ENCODE measurements around the gene SMIM22. TPM values are rescaled to one million over a fixed set of nuclear protein-coding genes. Genes with fewer than 3 reads are reported as not detected.

The SMIM22 gene
- total and polyA plus RNA-seq, 4 donors, result 1.4 to 2.4 TPM; not detected in 2

DNA sequence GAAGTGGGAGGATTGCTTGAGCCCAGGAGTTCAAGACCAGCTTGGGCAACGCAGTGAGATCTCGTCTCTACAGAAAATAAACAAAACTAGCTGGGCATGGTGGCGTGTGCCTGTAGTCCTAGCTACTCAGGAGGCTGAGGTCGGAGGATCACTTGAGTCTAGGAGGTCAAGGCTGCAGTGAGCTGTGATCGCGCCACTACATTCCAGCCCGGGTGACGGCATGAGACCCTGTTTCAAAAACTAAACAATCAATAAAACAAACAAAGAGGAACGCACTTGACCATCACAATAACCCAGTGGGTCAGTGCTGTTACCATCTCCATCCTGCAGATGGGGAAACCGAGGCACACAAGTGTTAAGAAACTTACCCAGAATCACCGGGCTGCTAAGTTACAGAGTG lies 41.9 kb upstream of the SMIM22 start:
- no peaks in the 10 kb centered on the region for H3K4me1 ChIP-seq (ENCODE audit: control insufficient read depth, insufficient read depth, low read length)
- H3K36me3 ChIP-seq (ENCODE audit: control insufficient read depth, insufficient read depth, low read length), result peaks cover 95% of the 10 kb centered on the region
- 96% methylated on average over 9 of the region's 11 CpGs for WGBS (ENCODE audit: insufficient coverage)
- H3K9me3 ChIP-seq (ENCODE audit: control insufficient read depth, insufficient read depth, low read length), result no peaks in the 10 kb centered on the region
- no peak for DNase-seq (ENCODE audit: low read depth in 4 of 6, low spot score in 6 of 6)
- H3K4me3 ChIP-seq (ENCODE audit: low read depth, low read length), result no peak overlapping the region
- no peak overlapping the region for H3K27ac ChIP-seq (ENCODE audit: low read depth, low read length)
- H3K27me3 ChIP-seq (ENCODE audit: control insufficient read depth, insufficient read depth, low read length), result no peaks in the 10 kb centered on the region

DNA sequence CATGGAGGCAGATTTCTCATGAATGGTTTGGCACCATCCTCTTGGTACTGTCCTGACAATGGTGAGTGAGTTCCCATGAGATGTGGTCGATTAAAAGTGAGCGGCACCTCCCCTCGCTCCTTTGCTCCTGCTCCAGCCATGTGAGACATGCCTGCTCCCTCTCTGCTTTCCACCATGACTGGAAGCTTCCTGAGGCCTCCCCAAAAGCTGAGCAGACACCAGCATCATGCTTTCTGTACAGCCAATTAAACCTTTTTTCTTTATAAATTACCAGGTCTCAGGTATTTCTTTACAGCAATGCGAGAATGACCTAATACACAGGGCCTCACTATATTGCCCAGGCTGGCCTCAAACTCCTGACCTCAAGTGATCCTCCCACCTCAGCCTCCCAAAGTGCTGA lies 40.3 kb upstream of the SMIM22 start:
- Histone ChIP-seq H3K27me3 (ENCODE audit: control insufficient read depth, insufficient read depth, low read length) (no peaks in the 10 kb centered on the region), H3K4me1 (ENCODE audit: control insufficient read depth, insufficient read depth, low read length) (no peaks in the 10 kb centered on the region), H3K27ac (ENCODE audit: low read depth, low read length) (no peak overlapping the region), H3K36me3 (ENCODE audit: control insufficient read depth, insufficient read depth, low read length) (peaks cover 95% of the 10 kb centered on the region), H3K9me3 (ENCODE audit: control insufficient read depth, insufficient read depth, low read length) (no peaks in the 10 kb centered on the region), H3K4me3 (ENCODE audit: low read depth, low read length) (no peak overlapping the region)
- 100% methylated on average over 4 of the region's 4 CpGs for WGBS (ENCODE audit: insufficient coverage)
- DNase-seq (ENCODE audit: low read depth in 4 of 6, low spot score in 6 of 6), result no peak

DNA sequence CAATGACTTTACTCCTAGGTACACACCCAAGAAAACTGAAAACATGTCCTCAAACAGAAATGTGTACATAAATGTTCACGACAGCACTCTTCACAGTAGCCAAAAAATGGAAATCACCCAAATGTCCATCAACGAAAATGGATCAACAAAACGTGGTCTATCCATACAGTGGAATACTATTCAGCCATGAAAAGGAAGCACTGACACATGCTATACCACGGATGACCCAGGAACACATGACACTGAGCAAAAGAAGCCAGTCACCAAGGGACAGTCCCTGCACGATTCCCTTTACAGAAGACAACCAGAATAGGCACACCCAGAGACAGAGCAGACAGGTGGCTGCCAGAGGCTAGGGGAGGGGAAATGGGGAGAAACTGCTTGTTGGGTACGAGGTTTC lies 39.5 kb upstream of the SMIM22 start:
- Histone ChIP-seq H3K36me3 (ENCODE audit: control insufficient read depth, insufficient read depth, low read length) (peaks cover 95% of the 10 kb centered on the region), H3K9me3 (ENCODE audit: control insufficient read depth, insufficient read depth, low read length) (no peaks in the 10 kb centered on the region), H3K4me3 (ENCODE audit: low read depth, low read length) (no peak overlapping the region), H3K27ac (ENCODE audit: low read depth, low read length) (no peak overlapping the region), H3K27me3 (ENCODE audit: control insufficient read depth, insufficient read depth, low read length) (no peaks in the 10 kb centered on the region), H3K4me1 (ENCODE audit: control insufficient read depth, insufficient read depth, low read length) (no peaks in the 10 kb centered on the region)
- 93% methylated on average over 5 of the region's 6 CpGs for WGBS (ENCODE audit: insufficient coverage)
- DNase-seq (ENCODE audit: low read depth in 4 of 6, low spot score in 6 of 6), result no peak

DNA sequence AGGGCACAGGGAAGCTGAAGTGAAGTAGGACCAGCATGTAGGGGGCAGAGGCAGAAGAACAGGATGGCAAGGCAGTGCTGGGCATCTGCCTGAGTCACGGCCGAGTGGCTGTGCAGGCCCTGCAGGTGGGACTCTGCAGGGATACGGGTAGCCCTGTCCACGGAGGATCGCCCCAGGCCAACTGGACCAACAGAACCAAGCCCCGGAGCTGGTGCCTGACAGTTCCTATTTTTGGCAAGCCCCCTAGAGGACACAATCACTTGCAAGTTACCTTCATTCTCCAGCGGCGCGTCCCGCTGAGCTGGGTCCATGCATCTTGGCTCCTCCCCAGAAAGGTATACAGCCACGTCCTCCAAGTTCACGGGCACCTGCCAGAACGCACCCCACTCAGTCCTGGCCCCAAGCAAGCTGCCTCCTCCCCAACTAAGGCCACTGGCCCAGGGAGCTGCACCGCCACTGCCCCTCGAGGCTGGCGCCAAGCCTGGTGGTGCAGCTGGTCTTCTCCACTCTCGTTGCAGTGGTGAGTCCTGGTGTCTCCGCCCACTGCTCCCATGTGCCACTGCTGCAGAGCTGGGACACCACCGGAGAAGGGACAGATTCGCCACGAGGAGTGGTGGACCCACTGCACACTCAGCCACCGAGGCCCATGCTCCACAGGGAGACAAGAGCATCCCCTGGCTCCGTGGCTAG lies 34.8 kb upstream of the SMIM22 start:
- peaks cover 93% of the 10 kb centered on the region for H3K36me3 ChIP-seq (ENCODE audit: control insufficient read depth, insufficient read depth, low read length)
- DNase-seq (ENCODE audit: low read depth in 4 of 6, low spot score in 6 of 6), result no peak
- no peaks in the 10 kb centered on the region for H3K9me3 ChIP-seq (ENCODE audit: control insufficient read depth, insufficient read depth, low read length)
- no peak overlapping the region for H3K27ac ChIP-seq (ENCODE audit: low read depth, low read length)
- WGBS (ENCODE audit: insufficient coverage), result 93% methylated on average over 23 of the region's 23 CpGs
- H3K4me3 ChIP-seq (ENCODE audit: low read depth, low read length), result no peak overlapping the region
- H3K4me1 ChIP-seq (ENCODE audit: control insufficient read depth, insufficient read depth, low read length), result peaks cover 4% of the 10 kb centered on the region
- no peaks in the 10 kb centered on the region for H3K27me3 ChIP-seq (ENCODE audit: control insufficient read depth, insufficient read depth, low read length)

DNA sequence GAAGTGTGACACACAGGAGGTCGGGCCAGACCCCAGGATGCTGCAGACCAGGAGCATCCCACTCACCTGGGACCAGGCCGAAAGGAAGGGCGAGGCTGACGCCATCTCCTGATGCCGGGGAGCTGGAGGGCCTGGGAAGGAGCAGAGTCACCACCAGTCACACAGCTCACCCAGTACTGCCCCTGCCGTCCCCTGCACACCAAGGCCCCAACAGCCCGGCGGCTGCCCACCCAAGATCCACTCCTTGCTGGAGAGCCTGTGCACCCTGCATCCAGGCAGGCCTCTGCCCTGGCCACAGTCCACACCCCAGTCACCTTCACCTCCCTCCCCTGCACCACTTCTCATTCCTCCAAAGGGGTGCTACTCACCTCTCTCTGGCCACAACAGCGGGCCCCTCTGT lies 33.0 kb upstream of the SMIM22 start:
- no peaks in the 10 kb centered on the region for H3K9me3 ChIP-seq (ENCODE audit: control insufficient read depth, insufficient read depth, low read length)
- H3K4me1 ChIP-seq (ENCODE audit: control insufficient read depth, insufficient read depth, low read length), result peaks cover 16% of the 10 kb centered on the region
- no peak for DNase-seq (ENCODE audit: low read depth in 4 of 6, low spot score in 6 of 6)
- no peak overlapping the region for H3K4me3 ChIP-seq (ENCODE audit: low read depth, low read length)
- no peaks in the 10 kb centered on the region for H3K27me3 ChIP-seq (ENCODE audit: control insufficient read depth, insufficient read depth, low read length)
- peaks cover 84% of the 10 kb centered on the region for H3K36me3 ChIP-seq (ENCODE audit: control insufficient read depth, insufficient read depth, low read length)
- H3K27ac ChIP-seq (ENCODE audit: low read depth, low read length), result no peak overlapping the region
- WGBS (ENCODE audit: insufficient coverage), result 97% methylated on average over 8 of the region's 9 CpGs

DNA sequence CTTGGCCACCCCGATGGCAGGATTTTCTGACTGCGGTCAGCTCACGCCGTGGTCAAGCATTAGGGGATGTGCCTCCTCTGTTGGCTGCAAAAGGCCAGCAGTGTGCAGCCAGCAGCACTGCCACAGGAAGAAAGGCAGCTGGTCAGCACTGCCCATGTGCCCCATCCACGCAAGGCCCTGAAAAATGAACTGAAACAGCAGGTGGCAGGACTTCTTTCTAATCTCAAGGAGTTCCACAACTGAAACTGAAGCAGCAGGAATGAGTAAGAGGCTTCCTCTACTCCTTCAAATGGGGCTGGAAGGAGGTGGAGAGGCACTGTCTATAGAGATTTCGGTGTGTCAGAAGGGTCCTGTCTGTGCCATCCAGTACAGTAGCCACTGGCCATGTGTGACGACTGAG lies 31.4 kb upstream of the SMIM22 start:
- Histone ChIP-seq H3K4me3 (ENCODE audit: low read depth, low read length) (no peak overlapping the region), H3K4me1 (ENCODE audit: control insufficient read depth, insufficient read depth, low read length) (peaks cover 30% of the 10 kb centered on the region), H3K27ac (ENCODE audit: low read depth, low read length) (no peak overlapping the region), H3K9me3 (ENCODE audit: control insufficient read depth, insufficient read depth, low read length) (no peaks in the 10 kb centered on the region), H3K27me3 (ENCODE audit: control insufficient read depth, insufficient read depth, low read length) (no peaks in the 10 kb centered on the region), H3K36me3 (ENCODE audit: control insufficient read depth, insufficient read depth, low read length) (peaks cover 68% of the 10 kb centered on the region)
- DNase-seq (ENCODE audit: low read depth in 4 of 6, low spot score in 6 of 6), result no peak
- WGBS (ENCODE audit: insufficient coverage), result 86% methylated on average over 7 of the region's 7 CpGs

DNA sequence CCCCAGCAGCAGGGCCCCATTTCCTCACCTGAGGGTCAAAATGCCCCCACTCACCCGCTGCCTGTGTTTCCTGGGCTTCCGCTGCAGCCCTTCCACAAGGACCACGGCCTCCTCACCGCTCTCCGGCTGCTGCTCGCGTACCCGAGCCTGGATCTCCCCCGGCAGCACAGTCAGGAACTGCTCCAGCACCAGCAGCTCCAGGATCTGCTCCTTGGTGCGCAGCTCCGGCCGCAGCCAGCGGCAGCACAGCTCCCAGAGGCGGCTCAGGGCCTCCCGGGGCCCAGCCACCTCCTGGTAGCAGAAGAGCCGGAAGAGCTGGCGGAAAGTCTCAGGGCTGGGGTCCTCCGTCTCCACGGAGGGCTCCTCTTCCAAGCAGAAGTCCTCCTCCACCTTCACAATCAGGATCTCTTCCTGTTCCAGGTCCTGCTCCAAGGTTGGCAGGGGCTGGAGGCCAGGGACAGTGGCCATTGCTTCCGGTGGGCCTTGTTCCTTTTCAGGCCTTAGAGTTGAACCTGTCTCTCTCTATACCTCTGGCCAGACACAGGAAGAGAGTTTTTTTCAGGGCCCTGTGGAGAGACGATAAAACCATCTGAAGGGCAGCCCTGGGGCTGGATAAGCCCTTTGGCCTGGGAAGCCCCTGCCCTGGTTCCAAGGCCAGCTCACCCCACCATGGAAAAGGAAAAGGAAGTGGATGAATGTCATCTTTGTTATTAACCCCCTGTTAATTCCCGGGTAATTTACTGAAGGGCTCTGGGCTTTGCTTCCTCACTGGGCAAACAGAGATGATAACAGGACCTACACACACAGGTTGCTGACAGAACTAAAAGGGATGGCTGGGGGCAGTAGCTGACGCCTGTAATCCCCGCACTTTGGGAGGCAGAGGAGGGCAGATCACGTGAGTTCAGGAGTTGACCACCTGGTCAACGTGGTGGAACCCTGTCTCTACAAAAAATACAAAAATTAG lies 29.4 kb upstream of the SMIM22 start:
- Histone ChIP-seq H3K4me1 (ENCODE audit: control insufficient read depth, insufficient read depth, low read length) (peaks cover 36% of the 10 kb centered on the region), H3K9me3 (ENCODE audit: control insufficient read depth, insufficient read depth, low read length) (no peaks in the 10 kb centered on the region), H3K27me3 (ENCODE audit: control insufficient read depth, insufficient read depth, low read length) (no peaks in the 10 kb centered on the region), H3K4me3 (ENCODE audit: low read depth, low read length) (peak overlapping the region; percentile 78), H3K27ac (ENCODE audit: low read depth, low read length) (no peak overlapping the region), H3K36me3 (ENCODE audit: control insufficient read depth, insufficient read depth, low read length) (peaks cover 48% of the 10 kb centered on the region)
- no peak for DNase-seq (ENCODE audit: low read depth in 4 of 6, low spot score in 6 of 6)
- WGBS (ENCODE audit: insufficient coverage), result 84% methylated on average over 23 of the region's 26 CpGs

DNA sequence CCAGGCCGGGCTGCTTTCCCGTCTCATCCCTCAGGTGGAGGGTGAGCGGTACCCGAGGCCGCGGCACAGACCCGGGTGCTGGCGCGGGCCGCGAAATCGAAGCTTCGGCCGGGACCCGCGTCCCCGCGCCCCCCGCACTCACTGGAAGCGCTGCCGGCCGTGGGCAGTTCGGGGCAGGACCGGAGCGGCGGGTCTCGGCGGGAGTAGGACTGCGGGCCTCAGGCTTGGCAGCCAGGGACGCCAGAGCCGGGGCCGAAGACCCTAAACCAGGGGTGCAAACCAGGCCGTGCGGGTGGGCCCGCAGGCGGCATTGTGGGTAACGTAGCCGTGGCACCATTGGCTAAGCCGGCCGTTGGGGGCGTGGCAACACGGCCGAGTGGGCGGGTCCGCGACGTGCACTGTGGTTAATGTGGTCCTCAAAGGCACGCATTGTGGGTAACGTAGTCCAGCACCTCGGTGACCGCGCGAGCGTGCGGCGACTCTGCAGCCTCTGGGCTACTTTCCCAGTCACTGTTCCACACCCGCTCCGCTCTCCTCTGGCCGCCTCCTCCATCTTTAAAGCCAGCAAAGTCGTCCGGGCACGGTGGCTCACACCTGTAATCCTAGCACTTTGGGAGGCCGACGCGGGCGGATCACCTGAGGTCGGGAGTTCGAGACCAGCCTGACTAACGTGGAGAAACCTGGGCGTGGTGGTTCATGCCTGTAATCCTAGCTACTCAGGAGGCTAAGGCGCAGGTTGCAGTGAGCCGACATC lies 28.1 kb upstream of the SMIM22 start, which contains the start of gene ZNF500:
Gene ZNF500, minus strand, starts transcription at position 288 of the 754 bp plus-strand sequence. CDS start 1,184 bp downstream, outside the sequence.
- Histone ChIP-seq H3K4me1 (ENCODE audit: control insufficient read depth, insufficient read depth, low read length) (peaks cover 36% of the 10 kb centered on the region), H3K36me3 (ENCODE audit: control insufficient read depth, insufficient read depth, low read length) (peaks cover 37% of the 10 kb centered on the region), H3K27me3 (ENCODE audit: control insufficient read depth, insufficient read depth, low read length) (no peaks in the 10 kb centered on the region), H3K9me3 (ENCODE audit: control insufficient read depth, insufficient read depth, low read length) (no peaks in the 10 kb centered on the region), H3K27ac (ENCODE audit: low read depth, low read length) (peak within 1 kb of the TSS; percentile 87), H3K4me3 (ENCODE audit: low read depth, low read length) (peak within 1 kb of the TSS; percentile 78)
- 3% methylated on average over 68 of the region's 72 CpGs for WGBS (ENCODE audit: insufficient coverage)
- peak; percentile 91 to 99 (median 95) for DNase-seq (ENCODE audit: low read depth in 4 of 6, low spot score in 6 of 6)

DNA sequence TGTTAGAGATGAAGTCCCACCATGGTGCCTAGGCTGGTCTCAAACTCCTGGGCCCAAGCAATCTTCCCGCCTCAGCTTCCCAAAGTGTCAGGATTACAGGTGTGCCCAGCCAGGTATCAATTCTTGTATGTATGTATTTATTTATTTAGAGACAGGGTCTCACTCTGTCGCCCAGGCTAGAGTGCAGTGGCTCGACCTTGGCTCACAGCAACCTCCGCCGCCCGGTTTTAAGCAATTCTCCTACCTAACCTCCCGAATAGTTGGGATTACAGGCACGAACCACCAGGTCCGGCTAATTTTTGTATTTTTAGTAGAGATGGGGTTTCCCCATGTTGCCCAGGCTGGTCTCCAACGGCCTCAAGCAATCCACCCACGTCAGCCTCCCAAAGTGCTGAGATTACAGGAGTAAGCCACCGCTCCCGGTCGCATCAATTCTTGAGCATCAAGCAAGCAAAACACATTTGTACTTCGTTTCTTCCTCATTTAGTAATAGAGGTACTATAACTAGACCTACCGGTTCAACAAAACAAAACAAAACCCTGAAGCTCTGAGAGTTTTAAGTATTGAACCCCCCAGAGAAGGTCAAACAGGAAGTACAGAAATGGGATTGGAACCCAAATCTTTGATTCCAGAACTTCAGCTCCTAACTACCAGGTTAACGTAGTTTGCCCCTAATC lies 27.2 kb upstream of the SMIM22 start:
- Histone ChIP-seq H3K36me3 (ENCODE audit: control insufficient read depth, insufficient read depth, low read length) (peaks cover 27% of the 10 kb centered on the region), H3K9me3 (ENCODE audit: control insufficient read depth, insufficient read depth, low read length) (no peaks in the 10 kb centered on the region), H3K4me3 (ENCODE audit: low read depth, low read length) (peak overlapping the region; percentile 72), H3K27ac (ENCODE audit: low read depth, low read length) (peak overlapping the region; percentile 87), H3K27me3 (ENCODE audit: control insufficient read depth, insufficient read depth, low read length) (no peaks in the 10 kb centered on the region), H3K4me1 (ENCODE audit: control insufficient read depth, insufficient read depth, low read length) (peaks cover 36% of the 10 kb centered on the region)
- DNase-seq (ENCODE audit: low read depth in 4 of 6, low spot score in 6 of 6), result peak in 1 of 6 donors; percentile 46
- WGBS (ENCODE audit: insufficient coverage), result 49% methylated on average over 3 of the region's 17 CpGs
